HS-5 (cell line): ENCODE data around the gene ERBB4.

ENCODE experiments used
- DNase-seq: peaks from one replicate; pipeline ENCODE4 v3.0.0-alpha.2; 2012; ENCODE audit warnings: low read depth

ERBB4 gene

DNA sequence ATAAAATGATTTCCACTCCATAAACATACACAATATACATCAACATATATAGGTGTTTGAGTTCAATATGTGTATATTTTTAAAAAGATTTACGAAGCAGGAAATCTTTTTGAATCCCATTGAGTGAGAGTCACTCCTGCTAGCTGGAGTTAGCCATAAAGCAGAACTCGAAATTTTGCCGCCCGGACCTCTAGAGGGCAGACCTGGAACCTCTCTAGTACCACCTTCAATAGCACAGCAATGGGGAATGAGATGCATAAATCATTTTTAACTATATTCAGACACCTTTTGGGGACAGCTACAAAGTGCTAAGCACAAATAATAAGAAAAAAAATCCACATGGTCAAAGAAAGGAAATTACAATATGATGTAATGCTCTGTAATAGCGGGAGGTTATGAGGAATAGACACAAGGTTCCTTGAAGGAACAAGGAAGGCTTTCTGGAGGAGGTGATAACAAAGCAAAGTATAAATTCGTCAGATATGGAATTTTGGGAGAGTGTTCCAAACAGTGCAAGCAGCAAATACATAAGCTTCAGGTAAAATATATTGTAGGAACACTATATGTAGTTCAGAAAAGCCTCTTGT, 533.4 kb downstream of the ERBB4 start:
- no peak for DNase-seq

DNA sequence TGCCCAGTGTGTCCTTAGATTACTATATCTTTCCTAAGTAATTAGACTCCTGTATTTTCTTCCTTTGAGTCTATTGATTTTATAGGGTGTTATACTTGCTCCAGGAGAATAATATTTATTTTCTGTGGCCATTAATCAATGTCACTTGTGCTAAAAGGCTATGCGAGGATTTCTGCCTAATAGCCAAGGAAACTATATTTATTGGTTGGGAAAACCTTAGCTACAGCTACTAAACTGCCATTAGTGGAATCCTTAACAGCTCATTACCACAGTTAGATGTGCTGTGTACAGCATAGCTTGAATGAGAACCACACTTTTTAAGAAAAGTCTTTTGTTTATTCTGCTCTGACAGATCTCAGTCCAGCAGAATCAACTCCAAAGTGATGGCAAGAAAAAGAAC, 537.3 kb downstream of the ERBB4 start:
- DNase-seq: no peak

DNA sequence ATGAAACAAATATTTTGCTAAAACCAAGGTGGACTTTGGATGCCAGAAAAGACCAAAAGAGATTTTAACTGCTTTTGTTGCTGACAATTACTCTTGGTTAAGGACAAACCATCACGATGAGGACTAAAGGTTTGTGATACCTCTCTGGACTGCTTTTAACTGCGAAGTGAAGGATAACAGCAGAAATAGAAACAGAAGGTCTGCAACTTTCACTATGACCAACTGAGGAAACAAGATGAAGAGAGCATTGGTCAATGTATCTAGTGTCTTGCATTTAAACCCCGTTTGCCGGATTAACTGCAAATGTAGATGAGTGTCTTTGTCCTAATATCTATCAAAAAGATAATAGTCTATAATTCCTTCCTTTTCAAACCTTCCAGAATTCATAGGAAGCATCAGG, 541.7 kb downstream of the ERBB4 start:
- DNase-seq: no peak

DNA sequence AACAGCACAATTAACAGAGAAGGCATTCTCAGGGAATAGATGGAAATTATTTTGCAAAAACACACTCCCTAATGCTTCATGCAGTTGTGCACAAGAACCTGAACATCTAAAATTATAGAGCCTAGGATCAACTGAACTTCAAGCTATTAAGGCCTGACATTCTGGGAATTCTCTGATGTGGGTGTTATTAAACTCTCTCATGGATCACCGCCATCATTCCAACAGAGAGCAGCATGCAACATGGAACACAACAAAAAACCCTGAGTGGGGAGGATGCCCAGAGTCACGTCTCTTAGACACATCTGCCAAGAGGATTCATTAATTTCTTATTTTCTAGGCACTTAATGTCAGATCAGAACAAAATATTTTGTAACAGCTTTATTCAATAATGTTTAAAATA, 543.8 kb downstream of the ERBB4 start:
- DNase-seq: no peak

DNA sequence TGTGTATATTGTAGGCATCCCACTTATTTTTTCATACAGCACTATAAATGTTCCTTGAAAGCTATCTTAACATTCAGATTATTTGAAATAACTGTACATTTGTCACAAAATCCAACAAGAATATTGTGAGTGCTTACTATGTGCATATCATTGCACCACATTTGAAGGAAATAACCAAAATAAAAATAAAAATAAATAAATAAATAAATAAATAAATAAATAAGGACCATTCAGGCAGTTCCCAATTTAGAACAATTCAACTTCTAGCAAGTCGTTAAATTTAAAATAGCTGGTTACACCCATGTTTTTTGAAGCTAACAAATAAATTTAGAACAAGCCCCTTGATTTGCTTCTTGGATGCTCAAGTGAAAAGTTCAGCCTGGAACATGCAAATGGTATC, 548.3 kb downstream of the ERBB4 start:
- no peak for DNase-seq

DNA sequence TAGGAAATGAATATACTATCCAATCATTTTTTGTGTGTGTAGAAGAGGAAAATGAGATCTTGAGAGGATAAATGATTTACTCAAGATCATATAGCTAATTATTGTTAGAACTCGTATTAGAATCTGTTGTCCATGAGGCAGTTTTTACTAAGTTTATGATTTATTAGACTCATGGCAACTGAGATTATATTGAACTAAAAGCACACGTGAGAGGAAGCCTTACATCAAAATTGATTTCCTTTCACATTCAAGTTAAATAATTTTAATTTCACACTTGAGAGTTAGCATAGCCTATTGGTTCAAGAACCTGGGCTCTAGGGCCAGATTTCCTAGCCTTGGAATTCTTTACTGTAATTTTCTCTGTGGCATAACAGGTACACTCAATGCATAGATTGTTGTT, 552.3 kb downstream of the ERBB4 start:
- DNase-seq: no peak

DNA sequence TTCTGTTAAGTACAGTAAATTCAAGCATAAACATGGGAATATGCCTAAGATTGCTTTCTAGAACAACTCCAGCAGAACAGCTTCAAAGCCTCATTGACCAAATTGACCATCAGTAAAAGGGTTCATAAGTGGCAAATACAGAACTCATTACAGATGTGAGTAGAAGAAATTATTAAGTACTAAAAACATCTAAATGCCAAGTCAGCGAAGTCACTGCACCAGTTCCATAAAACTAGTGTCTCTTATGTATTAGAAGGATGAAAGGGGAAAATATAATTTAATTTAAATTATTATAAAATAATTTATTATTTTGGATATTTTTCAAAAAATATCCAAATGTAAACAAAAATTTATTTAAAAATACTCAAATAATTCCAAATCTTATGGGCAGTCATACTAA, 553.2 kb downstream of the ERBB4 start:
- no peak for DNase-seq

DNA sequence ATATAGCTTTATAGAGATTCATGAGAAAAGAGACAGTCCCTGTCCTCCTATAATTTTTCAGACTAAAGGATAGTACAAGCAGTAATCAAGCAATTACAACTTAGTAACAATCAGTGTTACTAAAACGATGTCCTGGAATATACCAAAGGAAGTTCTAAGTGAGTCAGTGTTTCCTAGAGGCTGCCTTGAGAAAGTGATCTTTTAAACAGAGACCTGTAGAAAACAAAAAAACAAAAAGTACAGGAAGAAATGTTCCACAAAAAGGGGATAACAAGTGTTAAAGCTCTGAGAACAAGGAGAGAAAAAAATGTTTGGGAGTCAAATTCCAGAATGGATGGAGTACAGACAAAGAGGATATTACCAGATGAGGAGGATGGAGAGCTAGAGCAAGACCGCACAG, 556.4 kb downstream of the ERBB4 start:
- no peak for DNase-seq

DNA sequence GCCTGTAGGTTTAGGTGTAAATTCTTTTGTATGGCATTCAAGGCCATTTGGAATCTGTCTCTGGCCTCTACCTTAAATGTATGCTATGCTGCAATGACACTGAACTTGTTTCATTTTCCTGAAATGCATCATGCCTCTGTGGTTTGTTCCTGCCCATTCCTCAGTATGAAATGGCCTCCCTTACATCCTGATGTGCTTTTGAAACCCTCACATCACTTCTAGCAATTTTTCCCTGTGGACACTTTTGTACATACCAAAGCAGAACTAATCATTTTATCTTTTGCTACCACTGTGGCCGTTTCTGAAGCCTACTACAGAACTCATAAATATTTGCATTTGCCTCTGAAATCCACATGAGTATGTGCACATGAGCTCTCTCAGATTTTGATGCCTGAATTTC, 557.2 kb downstream of the ERBB4 start:
- DNase-seq: no peak

DNA sequence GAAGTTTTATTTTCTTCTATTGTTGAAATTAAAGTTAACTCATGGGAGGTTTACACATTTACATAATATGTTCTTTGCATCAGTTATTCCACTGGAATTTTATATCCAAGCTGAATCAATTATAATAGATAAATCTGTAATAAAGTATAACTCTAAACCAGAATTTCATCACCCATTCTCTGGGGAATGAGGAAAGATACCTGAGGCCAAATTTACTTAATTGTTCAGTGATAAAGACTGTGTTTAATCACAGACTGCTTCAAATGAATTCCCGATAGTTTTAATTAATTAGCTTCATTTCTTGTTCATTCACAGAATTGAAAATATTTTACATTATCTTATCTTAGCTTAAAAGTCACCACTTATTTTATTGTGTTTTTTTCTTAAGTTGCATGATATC, 562.5 kb downstream of the ERBB4 start:
- DNase-seq: no peak

DNA sequence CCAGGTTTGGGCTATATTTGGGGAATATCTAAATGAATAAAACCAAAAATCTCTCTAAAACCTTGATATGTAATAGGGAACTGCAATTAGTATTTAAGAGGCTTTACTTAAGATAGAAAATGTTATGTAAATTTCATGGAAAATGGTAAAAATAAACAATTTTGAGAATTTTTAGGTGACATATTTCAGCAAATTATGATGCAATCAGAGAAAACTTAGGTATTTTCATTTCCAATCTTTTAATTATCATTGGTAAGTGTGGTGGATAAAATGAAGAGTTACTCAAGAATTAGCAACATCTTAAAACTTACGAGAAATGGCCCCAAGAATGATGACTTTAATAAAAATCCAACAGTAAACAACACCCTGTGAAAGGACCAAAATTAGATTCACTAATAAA, 571.4 kb downstream of the ERBB4 start:
- no peak for DNase-seq

DNA sequence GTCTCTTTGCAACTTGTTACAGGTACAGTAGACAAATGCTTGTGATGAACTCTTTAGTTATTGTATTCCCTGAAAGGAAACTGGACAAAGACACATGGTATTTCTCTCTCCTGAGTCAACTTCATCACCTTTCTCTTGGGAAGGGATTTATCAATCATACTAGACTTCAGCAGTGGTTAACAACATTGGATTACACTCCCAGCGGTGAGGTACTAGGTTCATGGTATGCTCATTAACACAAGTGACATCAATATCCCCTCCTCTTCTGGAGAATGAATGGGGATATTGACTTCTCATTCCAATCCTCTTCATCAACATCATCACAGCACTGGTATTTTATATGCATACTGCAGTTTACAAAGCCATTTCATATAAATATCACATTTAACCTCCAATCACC, 574.6 kb downstream of the ERBB4 start:
- no peak for DNase-seq

DNA sequence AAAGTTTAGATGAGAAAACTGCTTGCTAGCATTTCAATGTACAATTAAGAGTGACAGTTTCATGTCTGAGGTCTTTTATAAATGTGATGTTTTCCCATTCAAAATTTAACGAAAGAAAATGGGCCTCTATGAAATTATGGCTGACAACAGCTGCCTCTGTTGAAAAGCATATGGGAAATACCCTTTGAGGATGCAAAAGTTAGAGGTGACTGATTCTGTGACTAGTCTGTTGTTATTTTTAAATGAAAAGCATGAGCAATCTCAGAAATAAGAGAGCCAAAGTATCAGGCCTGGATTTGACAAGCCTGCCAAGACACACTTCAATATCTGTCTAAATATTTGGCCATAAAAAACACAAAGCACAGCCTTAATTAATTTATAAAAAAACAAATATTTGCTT, 580.8 kb downstream of the ERBB4 start:
- no peak for DNase-seq

DNA sequence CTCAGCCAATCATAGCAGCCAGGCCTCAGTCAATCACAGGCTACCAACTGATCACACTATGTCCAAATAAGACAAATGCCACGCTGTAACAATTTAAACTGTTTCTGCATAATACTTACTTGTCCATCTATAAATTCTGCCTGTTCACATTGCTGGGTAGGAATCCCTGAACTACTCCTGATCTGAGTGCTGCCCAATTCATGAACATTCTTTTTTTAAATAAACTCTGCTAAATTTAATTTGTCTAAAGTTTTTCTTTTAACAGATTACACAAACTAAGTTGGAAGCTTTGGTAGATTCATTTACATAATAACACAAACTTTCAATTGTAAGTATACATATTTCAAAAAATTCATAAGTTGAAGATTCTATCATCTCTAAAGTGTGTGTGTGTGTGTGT, 583.0 kb downstream of the ERBB4 start:
- DNase-seq: no peak

DNA sequence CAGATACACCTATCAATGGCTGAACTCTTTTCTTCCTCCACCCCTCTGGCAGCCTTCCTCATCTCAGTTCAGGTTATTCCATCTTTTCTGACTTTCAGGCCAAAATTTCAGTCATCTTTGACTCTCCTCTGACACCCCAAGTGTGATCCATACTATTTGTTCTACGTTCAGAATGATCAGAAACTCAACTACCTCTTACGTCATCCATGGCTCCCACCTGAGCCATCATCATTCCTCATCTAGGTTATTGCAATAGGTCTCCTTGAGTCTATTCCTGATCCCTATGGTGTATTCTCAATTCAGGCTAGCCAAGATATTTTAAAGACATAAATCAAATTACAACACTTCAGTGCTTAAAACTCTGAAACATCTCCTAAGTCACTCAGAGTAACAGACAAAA, 589.7 kb downstream of the ERBB4 start:
- no peak for DNase-seq

DNA sequence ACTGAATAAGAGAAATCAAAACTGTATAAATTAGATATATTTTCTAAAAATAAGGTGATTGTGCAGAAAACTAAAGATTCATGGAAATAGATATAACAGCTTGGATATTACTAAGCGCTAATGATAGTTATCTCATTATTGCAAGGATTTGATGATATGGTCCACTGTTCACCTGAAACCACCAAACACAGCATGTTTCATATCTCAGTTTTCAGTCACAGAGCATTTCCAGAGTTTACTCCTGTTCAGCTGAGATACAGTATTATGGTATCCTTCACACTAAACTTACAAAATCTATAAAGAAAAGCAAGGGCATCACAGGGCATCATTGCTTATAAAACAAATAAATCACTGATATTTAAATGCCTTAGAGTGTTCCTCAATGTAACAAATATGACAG, 591.6 kb downstream of the ERBB4 start:
- DNase-seq: no peak

DNA sequence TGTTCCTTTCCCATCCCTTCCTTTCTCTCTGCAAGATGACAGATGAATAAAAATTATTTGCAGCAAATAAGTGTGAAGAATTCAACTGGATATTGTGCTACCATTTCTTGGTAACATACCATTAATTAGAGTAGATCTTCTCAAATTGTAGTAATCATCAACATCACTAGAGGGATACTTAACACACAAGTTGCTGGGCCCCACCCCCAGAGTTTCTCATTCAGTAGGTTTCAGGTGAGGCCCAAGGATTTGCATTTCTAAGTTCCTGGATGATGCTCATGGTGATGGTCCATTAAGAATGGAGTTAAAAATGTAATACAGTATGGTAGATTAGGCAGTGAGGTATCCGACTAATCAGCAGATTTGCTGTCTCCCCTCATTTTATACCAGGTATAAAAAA, 594.0 kb downstream of the ERBB4 start:
- no peak for DNase-seq

DNA sequence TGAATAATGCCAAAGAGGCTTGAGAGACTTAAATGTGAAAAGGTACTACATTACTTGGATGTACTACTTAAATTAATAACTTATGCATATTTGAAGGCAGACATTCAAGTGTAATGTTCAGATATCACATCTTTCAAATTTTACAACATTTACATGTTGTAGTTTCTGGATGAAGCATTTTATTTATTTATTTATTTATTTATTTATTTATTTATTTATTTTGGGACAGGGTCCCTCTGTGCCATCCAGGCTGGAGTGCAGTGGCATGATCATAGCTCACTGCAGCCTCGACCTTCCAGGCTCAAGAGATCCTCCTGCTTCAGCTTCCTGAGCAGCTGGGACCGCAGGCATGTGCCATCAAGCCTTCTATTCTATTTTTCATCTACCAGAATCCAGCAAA, 596.4 kb downstream of the ERBB4 start:
- no peak for DNase-seq

DNA sequence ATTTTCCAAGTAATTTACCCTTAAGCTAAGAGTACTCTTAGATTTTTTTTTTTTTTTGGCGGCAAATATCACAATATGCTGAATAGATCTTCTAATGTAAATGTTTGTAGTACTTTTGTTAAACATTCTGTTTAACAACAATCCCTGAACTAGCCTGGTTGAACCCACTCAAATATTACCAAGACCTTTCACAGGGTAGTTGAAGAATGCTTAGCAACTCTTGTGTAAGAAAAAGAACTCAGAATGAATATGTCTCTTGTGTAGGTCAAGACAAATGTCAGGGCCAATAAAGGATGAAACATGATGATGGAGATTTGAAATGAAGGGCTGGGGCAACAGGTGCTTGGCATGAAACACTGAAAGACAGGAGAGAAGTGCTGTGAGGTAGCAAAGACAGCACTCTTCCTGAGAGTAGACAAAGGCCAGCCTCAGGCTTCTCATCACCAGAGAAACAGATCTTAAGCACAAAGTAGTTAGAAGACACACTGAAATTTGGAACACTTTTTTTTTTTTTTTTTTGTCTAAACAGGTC, 597.3 kb downstream of the ERBB4 start:
- DNase-seq: no peak

DNA sequence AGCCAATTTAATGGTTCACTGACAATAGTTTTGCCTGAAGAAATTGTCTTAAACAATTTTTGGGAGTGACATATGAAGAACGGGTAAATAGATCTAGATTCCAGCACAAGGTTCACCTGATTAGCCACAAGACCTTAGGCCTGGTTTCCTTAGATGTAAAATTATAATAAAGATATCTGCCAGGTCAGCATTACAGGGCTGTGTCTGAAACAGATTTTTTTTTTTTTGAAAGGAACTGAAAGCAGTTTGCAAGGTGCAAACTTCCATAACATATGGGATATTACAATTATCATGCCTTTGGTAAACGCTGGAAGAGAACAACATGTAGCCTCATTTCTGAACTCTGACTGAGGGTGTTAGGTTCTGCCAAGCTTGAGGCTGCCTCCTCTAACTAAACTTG, 599.4 kb downstream of the ERBB4 start:
- no peak for DNase-seq

DNA sequence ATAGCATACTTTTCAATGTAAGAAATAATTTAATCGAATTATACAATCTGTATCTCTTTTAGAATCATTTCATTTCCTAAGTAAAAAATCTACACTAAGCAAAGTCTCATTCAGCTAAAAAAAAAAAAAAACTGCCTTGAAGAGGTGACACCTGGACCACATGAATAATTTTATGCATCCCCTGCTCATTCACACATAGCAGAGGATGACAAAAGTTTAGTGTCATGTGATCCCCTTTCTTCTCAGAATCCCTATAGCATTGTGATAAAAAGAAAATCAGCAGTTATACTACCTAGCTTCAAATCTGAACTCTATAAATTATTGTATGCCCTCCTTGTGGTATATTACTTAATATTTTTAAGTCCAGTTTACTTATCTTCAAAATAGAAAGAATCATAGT, 603.8 kb downstream of the ERBB4 start:
- no peak for DNase-seq

DNA sequence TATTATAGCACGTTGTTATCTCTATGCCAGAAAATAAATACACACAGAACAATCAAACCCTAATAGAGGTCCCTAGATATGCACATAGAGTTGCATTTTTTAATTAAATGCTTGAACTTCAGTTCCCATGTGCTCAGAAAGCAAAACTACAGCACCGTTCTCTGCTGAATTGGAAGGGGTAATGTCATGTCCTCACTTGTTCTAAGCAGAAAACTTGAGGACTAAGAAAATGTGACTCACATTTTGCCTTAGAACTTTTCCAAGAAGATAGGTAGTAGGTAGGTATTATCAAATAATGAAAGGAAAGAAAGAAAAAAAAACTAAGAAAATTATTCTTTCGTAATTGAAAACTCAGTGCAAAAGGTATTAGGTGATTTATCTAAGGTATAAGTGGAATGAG, 607.3 kb downstream of the ERBB4 start:
- DNase-seq: no peak

DNA sequence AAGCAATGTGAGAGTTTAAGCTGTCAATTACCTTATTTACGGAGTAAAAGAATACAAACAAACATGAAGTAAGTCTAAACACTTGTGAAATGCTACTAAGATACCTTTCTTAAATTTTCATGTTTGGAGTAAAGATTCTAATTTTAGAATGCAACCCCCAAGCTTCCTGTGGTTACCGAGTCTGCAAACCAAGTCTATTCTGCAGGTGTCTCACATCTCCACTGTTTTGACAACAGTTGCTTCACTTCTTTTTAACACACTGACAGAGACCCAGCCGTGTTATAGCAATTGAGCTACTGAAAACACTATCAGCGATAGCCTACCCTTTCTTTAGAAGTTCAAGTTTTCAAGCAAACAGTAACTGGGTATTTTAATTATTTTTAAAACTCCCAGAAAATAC, 608.3 kb downstream of the ERBB4 start:
- DNase-seq: no peak

DNA sequence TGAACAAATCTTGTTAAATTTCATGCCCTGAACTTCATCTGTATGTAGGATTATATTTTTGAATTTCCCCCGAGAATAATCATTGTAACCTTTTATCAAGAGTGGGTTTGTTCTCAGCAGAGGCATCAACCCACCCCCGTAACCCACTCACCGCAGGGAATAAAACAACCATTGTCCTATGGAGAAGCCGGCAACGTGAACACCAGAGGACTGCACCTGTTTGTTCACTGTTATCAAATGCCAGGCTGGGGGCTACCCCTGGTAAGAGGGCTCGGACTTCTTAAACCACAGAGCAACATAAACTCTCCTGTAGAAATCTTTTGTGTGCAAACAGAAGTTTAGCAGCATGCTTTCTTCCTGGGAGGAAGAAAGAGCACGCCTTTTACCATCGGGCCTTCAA, 610.4 kb downstream of the ERBB4 start:
- DNase-seq: no peak

DNA sequence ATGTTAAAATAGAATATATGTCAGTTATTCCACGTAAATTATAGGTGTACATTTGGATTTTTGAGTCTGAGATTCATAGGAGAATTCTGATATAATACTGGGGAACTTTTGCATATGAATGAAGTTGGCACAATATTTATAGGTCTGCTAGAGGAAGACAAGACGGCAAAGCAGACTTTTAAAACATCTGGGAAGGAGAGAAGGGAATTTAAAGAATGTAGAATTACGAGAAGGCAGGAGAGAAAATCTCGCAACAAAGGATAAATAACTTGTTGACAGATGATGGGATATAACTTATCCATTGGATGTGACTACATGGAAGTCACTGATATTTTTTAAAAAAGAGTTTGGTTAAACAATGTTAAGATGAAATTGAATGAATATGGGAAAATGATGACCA, 615.6 kb downstream of the ERBB4 start:
- no peak for DNase-seq
